Hepatocyte (in vitro differentiated cells): ENCODE data around the gene HCK.

Experiments used
- CTCF ChIP-seq: fragments of 200-600 bp; sonication (generic); IDR thresholded peaks from 2 replicates; pipeline ENCODE4 v1.5.1; 2016; ENCODE audit warnings: antibody characterized with exemption, mild to moderate bottlenecking; ENCODE audit not compliant: poor library complexity
- EZH2 ChIP-seq: fragments of 200-600 bp; sonication (generic); IDR thresholded peaks from 2 replicates; pipeline ENCODE4 v1.6.1; 2016; ENCODE audit warnings: antibody characterized with exemption, mild to moderate bottlenecking, borderline replicate concordance
- EZH2phosphoT487 ChIP-seq: fragments of 200-600 bp; sonication (generic); IDR thresholded peaks from one replicate; pipeline ENCODE4 v1.6.1; 2018; ENCODE audit warnings: antibody characterized with exemption, mild to moderate bottlenecking, low read depth, moderate library complexity; ENCODE audit not compliant: unreplicated experiment, severe bottlenecking

- TF ChIP-seq CTCF (no peak), EZH2 (no peak), EZH2phosphoT487 (no peak)
Observed at GRCh38 chr20:32019563-32020463, 32.2 kb upstream of the HCK start.
